ENCODE data around the gene TBC1D20. TPM values are rescaled to one million over a fixed set of nuclear protein-coding genes. Genes with fewer than 3 reads are reported as not detected.

Gene TBC1D20
- total RNA-seq, 1 experiment from 2014 or later: 42.1 TPM

- DNase-seq (ENCODE audit: low read depth, low spot score): no peak
These were observed 46.5 kb downstream of the TBC1D20 start for GRCh38 chr20:415820-416322.

GRCh38 chr20:414161-414560 is 48.2 kb downstream of the TBC1D20 start:
- H3K27ac ChIP-seq (ENCODE audit: low read length): no peak overlapping the region
- intact Hi-C loops (cut with micrococcal nuclease; ENCODE audit: unreplicated experiment): no loop called here
- DNase-seq (ENCODE audit: low read depth, low spot score): no peak
- H3K4me1 ChIP-seq (ENCODE audit: control insufficient read depth, insufficient read depth, low read length): peaks cover 16% of the 10 kb centered on the region
- POLR2A ChIA-PET: interaction anchor here (0.5 kb wide), 1 partner anchor 56 kb away, joined by 7 read pairs; no protein-coding TSS in a partner anchor
- no peaks in the 10 kb centered on the region for H3K27me3 ChIP-seq (ENCODE audit: control insufficient read depth, insufficient read depth, low read length)
- H3K36me3 ChIP-seq (ENCODE audit: control insufficient read depth, insufficient read depth, low read length): peaks cover 11% of the 10 kb centered on the region
- no TSS peak for BruUV-seq (replicated peaks)
- CTCF ChIA-PET: no interaction called here
- H3K9me3 ChIP-seq (ENCODE audit: control insufficient read depth, insufficient read depth, low read depth, low read length): no peaks in the 10 kb centered on the region
- H3K4me3 ChIP-seq (ENCODE audit: low read depth in 2 of 2, low read length in 2 of 2): no peak overlapping the region
- TF ChIP-seq TCF7L2 (IDR thresholded peaks at IDR 0.05; ENCODE audit: low read depth, low read length): no peak
- no peak for TF ChIP-seq SIN3A (IDR thresholded peaks at IDR 0.05; ENCODE audit: borderline replicate concordance, insufficient read depth, low read depth, low read length)
- no peak for TF ChIP-seq POLR2AphosphoS5 (IDR thresholded peaks at IDR 0.05; ENCODE audit: low read depth, low read length)
- no peak for TF ChIP-seq REST (IDR thresholded peaks at IDR 0.05; ENCODE audit: insufficient read depth in 1 of 2, low read depth in 2 of 2, low read length in 1 of 2)
- no peak for TF ChIP-seq CTCF (IDR thresholded peaks at IDR 0.05)
- in situ Hi-C loops (cut with HindIII; ENCODE audit: low pct_unique_long_range_greater_than_20kb, low sequenced_read_pairs): no loop called here
- no peak for ATAC-seq

More at GRCh38 chr20:415820-416322, 46.5 kb downstream of the TBC1D20 start:
- no TSS peak for BruUV-seq (replicated peaks)
- no peak for ATAC-seq
- in situ Hi-C loops (cut with HindIII; ENCODE audit: low pct_unique_long_range_greater_than_20kb, low sequenced_read_pairs) (no loop called here), intact Hi-C loops (cut with micrococcal nuclease; ENCODE audit: unreplicated experiment) (no loop called here)
- CTCF ChIA-PET: no interaction called here
- Histone ChIP-seq H3K27me3 (ENCODE audit: control insufficient read depth, insufficient read depth, low read length) (no peaks in the 10 kb centered on the region), H3K4me3 (ENCODE audit: low read depth in 2 of 2, low read length in 2 of 2) (no peak overlapping the region), H3K4me1 (ENCODE audit: control insufficient read depth, insufficient read depth, low read length) (peaks cover 13% of the 10 kb centered on the region; the same call in 1 of the 2 replicates), H3K9me3 (ENCODE audit: control insufficient read depth, insufficient read depth, low read depth, low read length) (no peaks in the 10 kb centered on the region), H3K36me3 (ENCODE audit: control insufficient read depth, insufficient read depth, low read length) (0 out of 2 replicates have a peak, but pooled peaks cover 6% of the 10 kb centered on the region), H3K27ac (ENCODE audit: low read length) (no peak overlapping the region)
- POLR2A ChIA-PET: no interaction called here
- no peak for TF ChIP-seq CTCF (IDR thresholded peaks at IDR 0.05)
- TF ChIP-seq SIN3A (IDR thresholded peaks at IDR 0.05; ENCODE audit: borderline replicate concordance, insufficient read depth, low read depth, low read length): no peak
- TF ChIP-seq TCF7L2 (IDR thresholded peaks at IDR 0.05; ENCODE audit: low read depth, low read length): no peak
- TF ChIP-seq REST (IDR thresholded peaks at IDR 0.05; ENCODE audit: insufficient read depth in 1 of 2, low read depth in 2 of 2, low read length in 1 of 2): no peak
- no peak for TF ChIP-seq POLR2AphosphoS5 (IDR thresholded peaks at IDR 0.05; ENCODE audit: low read depth, low read length)
